GM21723 (cell line): ENCODE data around the gene CPT1C.
"Not testable (repeated sequence)": the region's sequence is repeated elsewhere in the genome, so short reads cannot be mapped to it uniquely, and the experiment has no call there.

ENCODE experiments used
- ATAC-seq: cut with Tn5 transposase; IDR thresholded peaks from one replicate; pipeline ENCODE4 v1.9.1; 2021; ENCODE audit warnings: mild to moderate bottlenecking, moderate library complexity; ENCODE audit not compliant: unreplicated experiment

The CPT1C gene

DNA sequence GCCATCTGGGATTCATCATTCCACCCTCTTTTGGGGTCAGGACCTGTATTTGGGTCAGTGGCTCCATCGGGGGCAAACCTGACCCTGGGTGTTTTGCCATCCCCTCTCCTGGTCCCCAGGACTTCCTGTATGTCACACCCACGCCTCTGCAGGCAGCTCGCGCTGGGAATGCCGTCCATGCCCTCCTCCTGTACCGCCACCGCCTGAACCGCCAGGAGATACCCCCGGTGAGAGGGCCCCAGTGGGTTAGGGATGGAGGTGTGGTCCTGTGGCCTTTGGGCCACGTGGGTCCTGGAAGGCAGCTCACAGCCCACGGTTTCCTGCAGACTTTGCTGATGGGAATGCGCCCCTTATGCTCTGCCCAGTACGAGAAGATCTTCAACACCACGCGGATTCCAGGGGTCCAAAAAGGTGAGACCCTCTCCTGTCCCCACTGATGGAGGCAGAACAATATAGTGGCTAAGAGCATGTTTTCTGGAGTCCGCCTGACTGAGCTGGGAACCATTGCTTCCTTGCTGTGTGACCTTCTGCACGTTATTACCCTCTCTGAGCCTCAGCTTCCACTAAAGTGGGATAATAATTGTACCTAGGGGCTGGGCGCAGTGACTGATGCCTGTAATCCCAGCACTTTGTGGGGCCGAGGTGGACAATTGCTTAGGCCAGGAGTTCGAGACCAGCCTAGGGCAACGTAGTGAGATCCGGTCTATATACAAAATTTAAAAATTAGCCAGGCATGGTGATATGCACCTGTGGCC is 14.1 kb downstream of the CPT1C start:
- ATAC-seq = no peak

DNA sequence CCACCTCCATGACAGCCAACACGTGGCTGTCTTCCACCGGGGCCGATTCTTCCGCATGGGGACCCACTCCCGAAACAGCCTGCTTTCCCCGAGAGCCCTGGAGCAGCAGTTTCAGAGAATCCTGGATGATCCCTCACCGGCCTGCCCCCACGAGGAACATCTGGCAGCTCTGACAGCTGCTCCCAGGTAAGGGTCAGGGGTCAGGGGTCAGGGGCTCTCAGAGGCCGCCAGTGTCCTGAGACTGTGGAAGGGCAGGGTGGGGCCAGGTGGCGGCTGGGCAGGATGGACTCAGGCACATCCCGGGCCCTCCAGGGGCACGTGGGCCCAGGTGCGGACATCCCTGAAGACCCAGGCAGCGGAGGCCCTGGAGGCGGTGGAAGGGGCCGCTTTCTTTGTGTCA is 15.0 kb downstream of the CPT1C start:
- no peak for ATAC-seq

DNA sequence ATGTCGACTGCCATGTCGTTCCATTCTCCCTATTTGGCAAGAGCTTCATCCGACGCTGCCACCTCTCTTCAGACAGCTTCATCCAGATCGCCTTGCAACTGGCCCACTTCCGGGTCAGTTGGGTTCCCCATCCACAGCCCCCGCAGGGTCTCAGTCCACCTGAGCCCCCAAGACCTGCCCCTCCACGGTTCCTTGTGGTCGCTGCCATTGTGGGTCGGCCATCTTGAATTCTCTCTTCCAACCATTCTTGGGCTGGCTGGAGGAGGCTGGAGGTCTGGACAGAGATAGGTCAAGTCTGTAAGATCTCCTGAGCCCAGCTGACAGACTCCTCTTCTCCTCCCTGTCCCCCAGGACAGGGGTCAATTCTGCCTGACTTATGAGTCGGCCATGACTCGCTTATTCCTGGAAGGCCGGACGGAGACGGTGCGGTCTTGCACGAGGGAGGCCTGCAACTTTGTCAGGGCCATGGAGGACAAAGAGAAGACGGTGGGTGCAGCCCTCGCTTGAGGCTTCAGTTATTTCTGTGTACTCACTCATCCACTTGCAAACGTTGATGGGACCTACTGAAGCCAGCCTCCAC is 19.5 kb downstream of the CPT1C start:
- ATAC-seq = no peak

DNA sequence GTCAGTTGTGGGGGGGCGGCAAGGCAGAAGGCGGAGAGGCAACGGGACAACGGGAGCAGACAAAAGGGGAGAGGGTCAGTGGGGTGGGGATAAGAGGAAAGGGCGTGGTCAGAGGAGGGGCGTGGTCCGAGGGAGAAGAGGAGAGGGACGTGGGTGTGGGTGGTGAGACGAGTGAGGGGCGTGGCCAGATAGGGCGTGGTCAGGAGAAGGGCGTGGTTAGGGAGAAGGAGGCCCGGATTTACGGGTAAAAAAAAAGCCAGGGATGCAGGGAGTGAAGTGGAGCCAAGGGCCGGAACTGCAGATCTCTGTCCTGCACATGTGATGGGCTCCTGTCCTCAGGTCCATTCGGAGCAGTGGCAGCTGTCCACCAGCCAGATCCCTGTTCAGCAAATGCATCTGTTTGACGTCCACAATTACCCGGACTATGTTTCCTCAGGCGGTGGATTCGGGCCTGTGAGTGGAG is 21.5 kb downstream of the CPT1C start:
- no peak for ATAC-seq

DNA sequence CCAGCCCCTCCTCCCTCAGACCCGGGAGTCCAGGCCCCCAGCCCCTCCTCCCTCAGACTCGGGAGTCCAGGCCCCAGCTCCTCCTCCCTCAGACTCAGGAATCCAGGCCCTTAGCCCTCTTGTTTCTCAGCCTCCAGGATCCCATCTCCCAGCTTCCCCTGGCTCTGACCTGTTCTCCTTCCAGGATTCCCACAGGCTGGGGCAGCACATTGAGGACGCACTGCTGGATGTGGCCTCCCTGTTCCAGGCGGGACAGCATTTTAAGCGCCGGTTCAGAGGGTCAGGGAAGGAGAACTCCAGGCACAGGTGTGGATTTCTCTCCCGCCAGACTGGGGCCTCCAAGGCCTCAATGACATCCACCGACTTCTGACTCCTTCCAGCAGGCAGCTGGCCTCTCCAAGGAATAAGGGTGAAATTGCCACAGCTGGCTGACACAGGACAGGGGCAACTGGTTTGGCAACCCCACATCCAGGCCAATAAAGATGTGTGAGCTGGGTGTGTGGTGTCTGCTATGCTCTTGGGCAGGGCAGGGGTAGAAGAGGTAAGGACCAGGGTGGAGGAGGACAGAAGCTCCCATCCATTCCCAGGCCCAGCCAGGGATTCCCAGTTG is 22.4 kb downstream of the CPT1C start:
- no peak for ATAC-seq

DNA sequence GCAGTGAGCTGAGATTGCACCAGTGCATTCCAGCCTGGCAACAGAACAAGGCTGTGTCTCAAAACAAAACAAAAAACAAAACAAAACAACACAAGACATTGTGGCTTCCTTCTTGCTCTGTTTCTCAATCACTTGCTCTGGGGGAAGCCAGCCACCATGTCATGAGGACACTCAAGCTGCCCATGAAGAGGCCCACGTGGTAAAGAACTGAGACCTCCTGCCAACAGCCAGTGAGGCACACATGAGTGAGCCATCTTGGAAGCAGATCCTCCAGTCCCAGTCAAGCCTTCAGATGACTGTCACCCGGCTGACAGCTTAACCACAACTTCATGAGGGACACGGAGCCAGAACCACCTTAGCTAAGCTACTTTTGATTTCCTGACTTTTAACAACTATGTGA is 25.2 kb downstream of the CPT1C start:
- ATAC-seq = no peak

DNA sequence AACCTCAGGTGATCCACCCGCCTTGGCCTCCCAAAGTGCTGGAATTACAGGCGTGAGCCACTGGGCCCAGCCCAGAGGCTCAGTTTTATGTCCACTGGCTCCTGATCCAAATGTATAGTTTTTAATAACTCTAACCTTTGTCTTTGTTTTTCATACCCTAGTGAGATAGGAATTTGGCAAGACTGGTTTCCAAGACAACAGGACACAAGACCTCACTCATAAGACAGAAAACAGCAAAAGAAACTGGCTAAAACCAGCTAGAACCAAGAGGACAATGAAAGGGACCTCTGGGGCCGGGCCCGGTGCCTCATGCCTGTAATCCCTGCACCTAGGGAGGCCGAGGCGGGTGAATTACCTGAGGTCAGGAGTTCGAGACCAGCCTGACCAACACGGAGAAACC is 27.6 kb downstream of the CPT1C start:
- no peak for ATAC-seq

DNA sequence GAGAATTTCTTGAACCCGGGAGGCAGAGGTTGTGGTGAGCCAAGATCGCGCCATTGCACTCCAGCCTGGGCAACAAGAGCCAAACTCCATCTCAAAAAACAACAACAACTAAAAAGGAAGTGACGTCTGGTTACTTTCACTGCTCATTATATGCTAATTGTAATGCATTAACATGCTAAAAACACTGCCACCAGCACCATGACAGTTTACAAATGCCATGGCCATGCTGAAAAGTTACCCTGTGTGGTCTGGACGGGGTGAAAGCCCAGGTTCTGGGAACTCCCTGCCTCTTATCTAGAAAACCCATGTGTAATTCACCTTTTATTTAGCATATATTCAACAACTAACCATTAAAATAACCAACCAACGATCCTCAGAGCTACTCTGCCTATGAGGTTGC is 28.1 kb downstream of the CPT1C start:
- no peak for ATAC-seq

DNA sequence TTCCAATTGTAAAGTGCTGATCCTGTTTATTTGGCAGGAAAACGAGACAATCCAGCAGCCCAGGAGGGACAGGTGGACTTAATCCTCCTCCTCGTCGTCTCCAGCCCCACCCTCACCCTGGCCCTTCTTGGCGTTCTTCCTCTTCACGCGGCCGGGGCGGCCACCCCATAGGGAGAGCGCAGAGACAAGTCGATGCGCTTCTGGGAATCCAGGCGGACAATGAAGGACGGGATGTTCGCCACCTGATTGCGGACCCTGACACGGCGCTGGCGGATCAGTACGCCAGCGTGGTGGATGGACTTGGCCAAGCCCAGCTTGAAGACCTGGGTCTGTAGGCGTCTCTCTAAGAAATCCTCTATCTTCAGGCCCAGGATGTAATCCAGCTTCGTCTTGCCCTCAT is 28.5 kb downstream of the CPT1C start:
- not testable (repeated sequence) for ATAC-seq

DNA sequence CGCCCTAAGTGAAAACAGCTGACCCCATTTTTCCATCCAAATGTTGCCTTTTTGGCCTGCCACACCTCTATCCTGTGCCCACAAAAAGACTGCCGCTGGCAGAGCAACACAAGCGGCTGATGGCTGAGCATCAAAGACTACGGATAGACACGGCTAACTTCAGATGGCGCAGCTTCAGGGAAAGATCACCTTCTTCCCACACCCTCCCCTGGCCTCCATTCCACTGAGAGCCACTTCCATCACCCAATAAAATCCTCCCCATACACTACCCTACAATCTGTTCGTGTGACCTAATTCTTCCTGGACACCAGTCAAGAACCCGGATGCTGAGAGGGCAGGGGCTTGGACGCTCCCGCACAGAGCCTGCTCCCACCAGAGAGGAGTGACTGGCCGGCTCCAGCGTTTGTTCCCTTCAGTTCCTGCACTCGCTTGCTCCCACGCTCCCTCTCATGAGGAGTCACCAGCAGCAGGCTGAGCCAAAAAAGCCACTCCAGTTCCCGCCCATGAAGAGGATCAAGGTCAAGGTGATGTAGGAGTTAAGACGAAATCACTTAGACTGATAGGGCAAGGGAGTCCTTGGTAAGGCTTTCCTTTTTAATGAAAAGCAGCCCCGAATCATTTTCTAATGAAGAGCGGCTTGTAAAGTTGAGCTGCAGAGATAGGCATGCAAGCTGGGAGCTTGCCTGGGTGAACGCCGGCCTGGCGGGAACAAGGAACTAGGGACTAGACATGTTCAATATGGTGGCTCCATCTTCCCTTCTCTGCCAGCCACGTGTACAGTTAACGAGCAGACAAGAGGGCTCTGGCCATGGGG is 36.5 kb downstream of the CPT1C start:
- ATAC-seq = no peak

DNA sequence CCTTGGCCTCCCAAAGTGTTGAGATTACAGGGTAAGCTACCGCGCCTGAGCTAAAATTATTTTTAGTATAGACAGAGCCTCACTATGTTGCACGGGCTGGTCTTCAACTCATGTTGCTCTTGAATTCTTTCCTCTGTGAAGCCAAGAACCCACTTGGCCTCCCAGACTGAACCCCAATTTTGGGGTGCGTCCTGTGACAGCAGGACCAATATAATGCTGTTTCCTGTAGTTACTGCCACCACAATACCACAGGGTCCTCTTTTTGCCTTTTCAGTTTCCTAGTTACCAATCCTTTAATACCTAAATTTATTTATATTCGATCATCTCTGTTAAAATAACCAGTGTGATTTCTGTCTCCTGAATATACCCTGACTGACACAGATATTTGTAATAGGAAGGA is 39.2 kb downstream of the CPT1C start:
- no peak for ATAC-seq

DNA sequence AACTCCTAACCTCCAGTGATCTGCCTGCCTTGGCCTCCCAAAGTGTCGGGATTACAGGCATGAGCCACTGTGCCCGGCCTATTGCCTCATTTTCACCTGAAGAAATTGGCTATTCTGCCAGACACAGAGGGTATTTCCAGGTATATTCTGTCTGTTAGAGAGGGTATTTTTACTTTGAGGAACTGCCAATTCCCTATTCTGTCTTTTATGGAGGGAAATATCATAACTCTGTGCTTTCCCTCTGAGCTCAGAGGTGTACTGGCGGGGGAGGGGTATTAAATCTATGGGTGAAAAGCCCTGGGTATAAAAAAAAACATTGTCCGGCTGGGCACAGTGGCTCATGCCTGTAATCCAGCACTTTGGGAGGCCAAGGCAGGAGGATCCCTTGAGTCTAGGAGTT is 47.4 kb downstream of the CPT1C start:
- no peak for ATAC-seq

DNA sequence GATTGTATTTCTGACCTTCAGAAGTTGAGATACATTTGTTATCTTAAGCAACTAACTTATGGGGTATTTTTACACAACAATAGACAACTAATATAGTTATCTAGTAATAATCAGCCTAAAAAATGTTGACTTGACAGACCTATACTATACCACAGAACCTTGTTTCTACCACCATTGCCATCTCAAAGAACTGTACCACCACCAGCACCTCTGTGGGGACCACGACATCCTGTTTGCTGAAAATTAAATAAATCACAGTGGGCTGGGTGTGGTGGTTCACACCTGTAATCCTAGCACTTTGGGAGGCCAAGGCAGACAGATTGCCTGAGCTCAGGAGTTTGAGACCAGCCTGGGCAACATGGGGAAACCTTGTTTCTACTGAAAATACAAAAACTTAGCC is 48.2 kb downstream of the CPT1C start:
- no peak for ATAC-seq

DNA sequence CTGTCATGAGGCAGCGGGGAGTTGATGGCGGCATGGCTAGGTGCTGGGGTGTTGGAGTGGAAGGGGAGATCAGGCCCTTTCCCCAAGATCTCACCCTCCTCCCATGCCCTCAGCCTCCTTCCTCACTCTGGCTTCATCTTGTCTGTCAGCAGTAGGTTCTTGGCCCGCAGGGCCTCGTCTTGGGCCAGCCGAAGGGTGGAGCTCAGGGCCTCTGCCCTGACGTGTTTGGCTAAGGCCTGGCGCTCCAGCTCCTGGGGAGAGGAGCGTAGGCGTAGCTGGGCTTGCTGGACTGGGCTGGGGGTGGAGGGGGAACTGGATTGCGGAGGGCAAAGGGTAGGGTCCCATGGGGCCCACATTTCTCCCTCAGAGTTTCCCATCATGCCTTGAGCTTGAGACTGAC is 49.0 kb downstream of the CPT1C start:
- no peak for ATAC-seq

DNA sequence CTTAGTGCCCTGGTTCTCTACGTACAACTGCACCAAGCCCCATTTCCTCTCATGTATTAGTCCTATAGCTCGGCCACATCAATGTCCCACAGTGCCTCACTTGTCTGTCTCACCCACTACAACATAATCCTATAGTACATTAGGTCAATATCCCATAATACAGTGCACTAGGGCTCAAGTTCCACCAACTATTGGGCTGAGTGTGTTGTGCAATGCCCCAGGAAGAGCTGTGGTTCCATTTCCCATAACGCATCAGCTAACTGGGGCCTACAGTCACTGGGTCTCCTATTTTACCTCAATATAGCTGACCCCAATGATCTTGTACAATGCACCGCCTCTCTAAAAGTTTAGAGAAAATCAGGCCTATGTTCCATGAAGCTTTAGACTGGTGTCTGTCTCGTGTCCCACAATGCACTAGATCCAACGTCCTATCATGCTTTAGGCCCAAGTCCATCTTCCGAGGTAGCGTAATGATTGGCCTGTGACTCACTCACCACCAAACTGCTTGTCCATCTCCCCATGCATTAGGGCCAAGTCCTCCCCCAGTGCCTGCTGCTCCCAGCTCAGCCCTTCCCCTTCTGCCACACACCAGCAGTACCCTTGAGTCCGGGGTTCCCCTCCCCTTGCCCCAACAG is 50.4 kb downstream of the CPT1C start:
- ATAC-seq = no peak

DNA sequence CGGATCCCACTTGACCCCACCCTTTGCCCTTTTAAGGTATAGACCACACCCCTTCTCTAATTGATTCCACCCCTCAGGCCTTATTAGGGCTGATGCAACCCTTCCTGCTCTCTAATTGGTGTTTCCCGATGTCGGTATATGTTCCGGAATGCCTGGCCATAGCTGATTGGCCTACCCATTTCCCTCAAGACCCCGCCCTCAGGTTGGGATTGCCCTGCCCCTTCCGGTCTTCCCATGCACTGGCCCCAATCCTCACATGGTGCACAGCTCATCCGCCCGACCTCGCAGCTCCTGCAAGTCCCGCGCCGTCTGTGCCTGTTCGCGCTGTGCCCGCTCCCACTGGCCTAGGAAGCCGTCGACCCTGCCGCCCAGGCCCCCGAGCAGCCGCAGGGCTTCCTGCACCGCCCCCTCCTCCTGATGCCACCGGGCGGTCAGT is 54.0 kb downstream of the CPT1C start:
- no peak for ATAC-seq

DNA sequence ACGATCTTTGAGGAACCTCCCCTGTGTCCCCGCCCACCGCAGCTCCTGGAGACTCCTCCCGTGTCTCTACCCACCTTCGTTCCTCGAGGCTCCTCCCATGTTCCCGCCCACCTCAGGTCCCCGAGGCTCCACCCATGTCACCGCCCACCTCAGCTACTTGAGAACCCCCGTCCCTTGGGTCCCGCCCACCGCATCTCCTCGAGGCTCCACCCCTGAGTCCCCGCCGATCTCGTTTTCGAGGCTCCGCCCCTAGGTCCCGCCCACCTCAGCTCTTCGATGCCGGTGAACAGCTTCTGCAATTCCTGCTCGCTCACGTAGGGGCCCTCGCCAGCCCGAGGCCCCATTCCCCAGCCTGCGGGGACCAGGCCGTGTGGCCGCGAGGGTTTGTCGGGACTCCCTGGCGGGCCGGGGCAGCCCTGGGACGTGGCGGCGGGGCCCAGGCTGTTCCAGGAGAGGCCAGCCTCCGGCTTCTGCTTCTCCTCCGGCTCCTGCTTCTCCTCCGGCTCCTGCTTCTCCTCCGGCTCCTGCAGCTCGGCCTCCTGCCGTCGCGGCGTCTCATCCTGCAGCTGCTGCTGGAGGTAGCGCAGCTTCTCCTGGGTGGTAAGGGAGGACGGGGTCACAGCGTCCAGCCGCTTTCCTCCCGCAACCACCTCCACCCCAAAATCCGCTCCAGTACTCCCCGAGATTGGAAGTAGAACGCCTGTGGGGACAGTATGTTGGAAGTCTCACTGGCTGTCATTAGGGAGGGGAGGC is 55.5 kb downstream of the CPT1C start:
- ATAC-seq = no peak

DNA sequence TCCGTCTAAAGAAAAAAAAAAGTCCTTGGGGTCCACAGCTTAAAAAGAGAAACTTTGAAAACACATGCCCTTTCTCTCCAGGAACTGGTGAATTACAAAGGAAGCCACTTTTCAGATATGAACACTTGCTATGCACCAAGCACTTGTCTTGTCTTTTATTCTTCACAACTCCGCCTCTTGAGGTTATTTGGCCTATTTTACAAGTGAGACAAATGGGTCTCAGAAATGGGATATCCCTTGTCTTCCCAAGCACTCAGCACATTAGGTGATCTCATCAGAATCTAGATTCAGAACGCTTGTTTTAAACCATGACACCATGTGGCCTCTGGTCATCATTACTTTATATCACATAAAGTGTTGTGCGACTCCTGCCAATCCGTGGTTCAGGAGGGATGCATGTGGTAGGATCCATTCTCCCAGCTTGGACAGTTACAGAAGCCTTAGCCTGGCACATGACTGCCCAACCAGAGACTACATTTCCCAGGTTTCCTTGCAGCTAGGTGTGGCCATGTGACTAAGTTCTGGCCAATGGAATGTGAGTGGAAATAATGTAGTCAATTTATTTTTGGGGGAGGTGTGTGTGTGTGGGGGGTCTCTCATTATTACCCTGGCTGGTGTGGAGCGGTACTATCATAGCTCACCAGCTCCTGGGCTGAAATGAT is 58.3 kb downstream of the CPT1C start:
- no peak for ATAC-seq

DNA sequence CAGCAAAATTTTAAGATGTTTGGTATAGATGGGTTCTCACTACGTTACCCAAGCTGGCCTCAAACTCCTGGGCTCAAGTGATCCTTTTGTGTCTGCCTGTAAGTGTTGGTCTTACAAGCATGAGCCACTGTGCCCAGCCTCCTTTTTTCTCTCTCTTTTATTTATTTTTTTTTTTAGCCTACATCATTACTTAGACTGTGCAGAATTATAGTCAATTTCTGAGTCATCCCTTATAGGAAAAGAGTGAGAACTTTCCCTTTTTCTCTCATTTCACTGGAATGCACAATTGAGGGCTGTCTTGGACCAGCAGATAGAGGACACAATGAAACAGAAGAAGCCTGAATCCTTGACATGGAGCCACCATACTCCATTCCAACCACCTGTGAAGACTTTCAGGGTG is 58.9 kb downstream of the CPT1C start:
- no peak for ATAC-seq

DNA sequence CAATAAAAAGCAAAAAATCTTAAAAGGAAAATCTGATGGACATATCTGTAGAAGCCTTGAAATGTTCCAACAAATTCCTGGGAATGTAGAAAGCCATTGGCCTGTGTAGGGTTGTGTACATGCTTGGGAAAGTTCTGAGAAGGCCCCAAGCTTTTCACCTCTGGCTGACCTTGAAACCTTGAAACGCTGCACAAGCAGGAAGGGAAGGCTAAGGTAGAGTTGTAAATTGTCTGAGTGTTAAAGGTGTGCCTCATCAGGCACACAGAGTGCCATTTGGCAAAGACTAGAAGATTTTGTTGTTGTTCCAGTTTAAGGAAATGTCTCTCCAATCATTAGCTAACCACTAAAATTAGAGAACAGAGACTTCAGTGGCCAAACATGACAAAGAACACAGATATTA is 61.8 kb downstream of the CPT1C start:
- ATAC-seq = no peak
